Activated T-cell treated with anti-CD3 and anti-CD28 coated beads for 4 hours (primary cell): ENCODE data around the gene ARHGAP32.
"Not testable (repeated sequence)": the region's sequence is repeated elsewhere in the genome, so short reads cannot be mapped to it uniquely, and the experiment has no call there.

Source experiments
- DNase-seq: peaks from one replicate; pipeline ENCODE4 v3.0.0-alpha.2; 2020

ARHGAP32 gene

GRCh38 chr11:129195682-129196081, 3.6 kb upstream of the ARHGAP32 start:
- no peak for DNase-seq

- no peak for DNase-seq
Measured at GRCh38 chr11:129191649-129192048, 476 bp downstream of the ARHGAP32 start.

DNA sequence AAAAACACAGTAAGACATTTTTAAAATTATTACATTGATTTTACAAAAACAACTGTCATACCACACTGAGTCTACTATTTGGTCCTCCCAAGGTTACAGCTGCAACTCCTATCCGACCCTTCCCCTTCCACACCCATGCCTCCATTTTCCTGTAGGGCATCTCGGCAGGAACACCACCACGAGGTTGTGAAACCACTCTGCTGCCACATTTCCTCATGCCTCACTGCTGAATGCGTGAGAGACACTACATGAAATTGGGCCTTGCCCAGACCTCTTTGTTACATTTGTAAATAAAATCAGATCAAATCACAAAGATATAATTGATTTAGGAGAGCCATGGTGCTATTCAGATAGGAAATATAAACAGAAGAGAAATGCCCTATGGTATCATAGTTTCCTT, 2.0 kb downstream of the ARHGAP32 start:
- no peak for DNase-seq

DNA sequence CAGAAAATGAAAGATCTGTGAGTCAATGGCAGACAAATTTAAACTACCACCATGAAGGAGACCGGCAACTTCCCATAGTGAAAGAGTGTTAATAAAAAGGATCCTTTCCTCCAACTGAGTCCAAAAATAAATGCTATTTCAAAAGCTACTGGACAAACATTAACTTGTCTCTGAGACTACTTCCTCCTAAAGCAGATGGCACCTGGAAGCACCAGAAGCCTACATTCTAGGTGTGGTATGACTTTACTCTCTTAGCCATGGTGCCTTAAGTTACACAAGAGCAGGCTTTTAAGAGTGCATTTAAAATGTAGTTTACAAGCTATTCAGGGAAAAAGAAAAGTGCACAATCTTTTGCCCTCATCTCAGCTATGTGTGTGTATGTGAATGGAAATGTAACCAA, 2.5 kb downstream of the ARHGAP32 start:
- no peak for DNase-seq

- DNase-seq: not testable (repeated sequence)
Measured at GRCh38 chr11:129185082-129185481, 7.0 kb downstream of the ARHGAP32 start.

- DNase-seq: no peak
Measured at GRCh38 chr11:129184581-129184980, 7.5 kb downstream of the ARHGAP32 start.

DNA sequence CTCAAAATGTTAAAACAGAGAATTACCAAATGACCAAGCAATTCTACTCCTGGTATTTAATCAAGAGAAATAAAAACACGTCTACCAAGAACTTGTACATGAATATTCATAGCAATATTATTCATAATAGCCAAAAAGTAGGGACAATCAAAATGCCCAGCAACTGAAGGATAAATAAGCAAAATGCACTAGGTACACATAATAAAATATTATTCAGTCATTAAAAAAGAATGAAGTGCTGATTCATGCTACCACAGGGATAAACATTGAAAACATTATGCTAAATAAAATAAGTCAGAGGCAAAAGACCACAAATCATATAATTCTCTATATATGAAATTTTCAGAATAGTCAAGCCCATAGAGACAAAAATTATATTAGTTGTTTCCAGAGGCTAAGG, 24.8 kb downstream of the ARHGAP32 start:
- no peak for DNase-seq

GRCh38 chr11:129163714-129164164, 28.4 kb downstream of the ARHGAP32 start:
- no peak for DNase-seq

- DNase-seq: not testable (repeated sequence)
Measured at GRCh38 chr11:129157080-129157479, 35.0 kb downstream of the ARHGAP32 start.

DNA sequence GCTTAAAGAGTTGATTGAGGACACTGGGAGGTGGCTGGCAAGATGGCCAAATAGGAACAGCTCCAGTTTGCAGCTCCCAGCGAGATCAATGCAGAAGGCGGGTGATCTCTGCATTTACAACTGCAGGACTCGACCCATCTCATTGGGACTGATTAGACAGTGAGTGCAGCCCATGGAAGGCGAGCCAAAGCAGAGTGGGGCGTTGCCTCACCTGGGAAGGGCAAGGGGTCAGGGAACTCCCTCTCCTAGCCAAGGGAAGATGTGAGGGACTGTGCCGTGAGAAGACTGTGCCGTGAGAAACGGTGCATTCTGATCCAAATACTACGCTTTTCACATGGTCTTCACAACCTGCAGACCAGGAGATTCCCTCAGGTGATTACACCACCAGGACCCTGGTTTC, 36.4 kb downstream of the ARHGAP32 start:
- DNase-seq: no peak

DNA sequence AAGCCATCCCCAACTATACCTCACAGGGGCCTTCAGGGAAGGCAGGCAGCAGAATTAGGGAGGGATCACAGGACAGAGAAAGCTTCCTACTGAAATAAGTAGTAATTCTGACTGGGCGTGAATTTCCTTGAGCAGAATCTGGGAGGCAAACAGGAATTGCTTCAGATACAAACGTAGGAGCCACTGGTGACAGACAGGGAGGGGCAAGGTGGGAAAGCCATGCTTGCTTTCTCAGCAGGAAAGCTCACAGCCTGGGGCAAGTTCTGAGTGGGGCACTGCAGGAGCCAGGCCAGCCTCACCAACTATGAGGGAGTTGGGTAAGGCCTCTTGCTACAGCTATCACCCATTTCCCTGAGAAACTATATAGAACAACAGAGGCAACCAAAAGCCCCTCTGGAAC, 43.6 kb downstream of the ARHGAP32 start:
- no peak for DNase-seq

GRCh38 chr11:129146191-129146590, 45.9 kb downstream of the ARHGAP32 start:
- DNase-seq: no peak

DNA sequence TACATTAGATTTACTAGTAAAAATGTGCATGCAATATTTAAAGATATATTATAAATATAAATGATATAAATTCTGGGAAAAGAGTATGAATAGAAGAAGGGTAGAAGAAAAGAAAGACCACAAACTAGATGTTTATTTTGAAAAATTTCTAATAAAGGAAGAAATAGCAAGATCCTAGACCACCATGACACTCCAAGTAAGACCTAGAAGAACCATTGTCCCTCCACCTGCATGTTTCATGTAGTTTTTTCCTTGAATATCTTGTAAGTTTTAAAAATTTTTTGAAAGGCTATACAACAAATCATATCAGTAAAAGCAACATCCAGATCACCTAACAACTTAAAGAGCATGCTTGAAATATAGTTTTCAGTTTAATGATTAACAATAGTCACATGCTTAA, 46.8 kb downstream of the ARHGAP32 start:
- DNase-seq: no peak

DNA sequence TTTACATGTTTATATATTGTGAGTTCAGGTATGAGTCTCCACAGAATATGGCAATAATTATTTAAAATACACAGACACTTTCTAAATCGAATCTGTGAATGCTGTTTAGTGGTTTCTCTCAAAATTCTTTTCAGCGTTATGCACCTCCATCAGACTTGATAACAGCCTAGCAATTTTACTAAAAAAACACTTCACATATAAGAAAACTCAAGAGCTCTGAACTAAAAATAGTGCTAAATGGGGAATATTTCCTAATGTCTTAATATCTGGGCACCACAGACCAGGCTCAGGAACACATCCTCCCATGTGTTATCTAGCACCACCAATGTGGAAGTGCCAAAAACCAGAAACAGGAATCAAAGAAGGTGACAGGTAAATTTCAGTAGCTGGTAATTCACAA, 47.9 kb downstream of the ARHGAP32 start:
- DNase-seq: no peak

DNA sequence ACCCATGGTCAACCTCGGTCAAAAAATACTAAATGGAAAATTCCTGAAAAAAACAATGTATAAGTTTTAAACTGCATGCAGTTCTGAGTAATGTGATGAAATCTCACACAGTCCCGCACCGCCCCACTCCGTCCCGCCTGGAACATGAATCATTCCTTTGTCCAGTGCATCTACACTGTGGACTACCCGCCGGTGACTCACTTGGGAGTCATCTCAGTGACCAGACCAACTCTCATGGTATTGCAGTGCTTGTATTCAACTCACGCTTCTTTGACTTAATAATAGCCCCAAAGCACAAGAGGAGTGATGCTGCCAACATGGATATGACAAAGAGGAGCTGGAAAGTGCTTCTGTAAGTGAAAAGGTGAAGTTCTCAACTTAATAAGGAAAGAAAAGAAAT, 48.8 kb downstream of the ARHGAP32 start:
- no peak for DNase-seq

- DNase-seq: no peak
Measured at GRCh38 chr11:129141748-129142523, 50.2 kb downstream of the ARHGAP32 start.

GRCh38 chr11:129131316-129131715, 60.8 kb downstream of the ARHGAP32 start:
- DNase-seq: no peak

GRCh38 chr11:129128881-129129620, 63.1 kb downstream of the ARHGAP32 start:
- not testable (repeated sequence) for DNase-seq

DNA sequence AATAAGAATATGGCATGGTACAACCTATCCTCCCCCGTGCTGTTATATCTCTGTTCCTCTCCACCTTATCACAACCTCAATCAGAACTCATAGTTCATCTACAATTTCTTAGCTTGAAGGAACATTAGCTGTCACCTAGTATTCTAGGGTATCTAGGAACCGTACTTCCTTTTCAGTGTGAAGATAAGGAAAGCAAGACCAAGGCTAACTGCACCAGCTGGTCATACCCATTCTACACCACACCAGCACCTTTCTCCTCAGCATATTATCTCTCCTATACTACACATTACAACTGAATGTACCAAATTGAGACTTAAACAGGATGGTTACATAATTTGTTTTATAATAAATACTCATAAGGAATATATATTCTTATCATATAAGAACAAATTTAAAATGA, 73.1 kb downstream of the ARHGAP32 start:
- DNase-seq: no peak

DNA sequence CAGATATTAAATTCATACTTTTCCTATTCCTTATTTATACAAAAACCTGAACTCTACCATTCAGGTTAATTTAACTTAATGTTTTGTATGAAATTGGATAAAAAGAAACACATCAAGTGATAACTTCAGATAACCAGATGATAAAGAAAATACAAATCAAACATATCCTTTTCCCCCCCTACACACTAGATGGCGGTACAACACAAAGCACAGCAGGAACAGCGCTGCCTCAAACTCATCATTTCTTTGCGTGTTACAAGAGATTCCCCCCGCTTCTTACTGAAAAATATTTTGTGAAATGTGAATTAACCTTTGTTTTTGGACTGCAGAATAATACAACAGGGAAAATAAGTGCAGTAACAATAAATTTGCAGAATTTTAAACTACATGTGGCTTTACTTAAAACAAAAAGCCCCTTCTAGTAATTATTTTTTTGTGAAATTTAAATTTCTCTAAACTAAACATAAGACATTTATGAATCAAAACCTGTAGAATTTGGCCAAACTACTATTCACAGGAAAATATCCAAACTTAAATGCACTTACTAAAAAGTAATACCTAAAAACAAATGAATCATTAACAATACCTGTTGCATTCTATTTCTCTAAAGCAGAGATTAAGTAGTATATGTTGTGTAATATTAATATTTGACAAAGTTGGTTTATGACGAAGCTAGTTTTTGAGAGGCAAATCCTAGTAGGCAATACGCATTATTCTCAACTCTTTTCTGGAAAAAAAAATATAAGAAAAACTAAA, 74.4 kb downstream of the ARHGAP32 start:
- peak; percentile 20 for DNase-seq

GRCh38 chr11:129115652-129116586, 76.2 kb downstream of the ARHGAP32 start:
- no peak for DNase-seq

GRCh38 chr11:129109701-129110100, 82.4 kb downstream of the ARHGAP32 start:
- no peak for DNase-seq
